Peyer's patch (tissue), 4 donors: Measurements from ENCODE around the gene SHLD1.

Experiments
- POLR2A ChIP-seq, 2 donors: fragments of 450-650 bp; IDR thresholded peaks; one replicate each; pipeline ENCODE4 v1.5.1; 2017; ENCODE audit warnings: antibody characterized with exemption in 2 of 2, mild to moderate bottlenecking in 2 of 2, moderate library complexity in 2 of 2
- TF ChIP-seq, protein P1 (sequence below), 6 experiments: fragments of 450-650 bp in 4 of 6; fragments of 200-600 bp in 2 of 6; sonication (generic) in 1 of 6; IDR thresholded peaks; one replicate each; pipeline ENCODE4 v1.5.1; 2017 to 2019; ENCODE audit warnings: antibody characterized with exemption in 6 of 6, mild to moderate bottlenecking in 3 of 6, moderate library complexity in 1 of 6

DNA sequence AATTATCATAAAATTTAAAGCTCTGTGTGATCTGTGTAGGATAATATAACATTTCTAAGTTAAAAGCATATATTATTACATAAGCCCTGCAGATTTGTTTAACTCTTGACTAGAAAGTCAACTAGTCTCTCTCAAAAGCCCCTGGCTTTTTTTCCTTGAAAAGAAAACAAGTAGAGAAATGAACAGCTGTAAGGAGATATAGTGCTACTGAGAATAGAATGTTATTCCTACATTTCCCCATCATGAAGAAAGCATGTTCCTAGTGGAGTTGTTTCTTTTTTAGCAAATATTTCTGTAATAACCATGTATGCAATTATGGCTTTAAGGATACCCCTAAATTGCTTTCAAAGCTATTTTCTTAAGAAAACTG lies 37.6 kb downstream of the SHLD1 start:
- TF ChIP-seq, protein P1, sequence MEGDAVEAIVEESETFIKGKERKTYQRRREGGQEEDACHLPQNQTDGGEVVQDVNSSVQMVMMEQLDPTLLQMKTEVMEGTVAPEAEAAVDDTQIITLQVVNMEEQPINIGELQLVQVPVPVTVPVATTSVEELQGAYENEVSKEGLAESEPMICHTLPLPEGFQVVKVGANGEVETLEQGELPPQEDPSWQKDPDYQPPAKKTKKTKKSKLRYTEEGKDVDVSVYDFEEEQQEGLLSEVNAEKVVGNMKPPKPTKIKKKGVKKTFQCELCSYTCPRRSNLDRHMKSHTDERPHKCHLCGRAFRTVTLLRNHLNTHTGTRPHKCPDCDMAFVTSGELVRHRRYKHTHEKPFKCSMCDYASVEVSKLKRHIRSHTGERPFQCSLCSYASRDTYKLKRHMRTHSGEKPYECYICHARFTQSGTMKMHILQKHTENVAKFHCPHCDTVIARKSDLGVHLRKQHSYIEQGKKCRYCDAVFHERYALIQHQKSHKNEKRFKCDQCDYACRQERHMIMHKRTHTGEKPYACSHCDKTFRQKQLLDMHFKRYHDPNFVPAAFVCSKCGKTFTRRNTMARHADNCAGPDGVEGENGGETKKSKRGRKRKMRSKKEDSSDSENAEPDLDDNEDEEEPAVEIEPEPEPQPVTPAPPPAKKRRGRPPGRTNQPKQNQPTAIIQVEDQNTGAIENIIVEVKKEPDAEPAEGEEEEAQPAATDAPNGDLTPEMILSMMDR (IDR thresholded peaks at IDR 0.05): no peak
- TF ChIP-seq POLR2A (IDR thresholded peaks at IDR 0.05): no peak
